Stimulated activated CD8-positive, alpha-beta memory T cell treated with anti-CD3 and anti-CD28 coated beads, Interleukin-12 subunit alpha, Interleukin-12 subunit beta, amount 100 ng/mL, for 4 hours (primary cell): ENCODE results near the gene CYP2R1.
A peak's percentile ranks its signal among the peaks of the same experiment; 100 is the strongest.
"Not testable (repeated sequence)": the region's sequence is repeated elsewhere in the genome, so short reads cannot be mapped to it uniquely, and the experiment has no call there.

ENCODE experiments used
- DNase-seq: peaks from one replicate; pipeline ENCODE4 v3.0.0-alpha.2; 2020; ENCODE audit warnings: low read depth

Gene CYP2R1

DNA sequence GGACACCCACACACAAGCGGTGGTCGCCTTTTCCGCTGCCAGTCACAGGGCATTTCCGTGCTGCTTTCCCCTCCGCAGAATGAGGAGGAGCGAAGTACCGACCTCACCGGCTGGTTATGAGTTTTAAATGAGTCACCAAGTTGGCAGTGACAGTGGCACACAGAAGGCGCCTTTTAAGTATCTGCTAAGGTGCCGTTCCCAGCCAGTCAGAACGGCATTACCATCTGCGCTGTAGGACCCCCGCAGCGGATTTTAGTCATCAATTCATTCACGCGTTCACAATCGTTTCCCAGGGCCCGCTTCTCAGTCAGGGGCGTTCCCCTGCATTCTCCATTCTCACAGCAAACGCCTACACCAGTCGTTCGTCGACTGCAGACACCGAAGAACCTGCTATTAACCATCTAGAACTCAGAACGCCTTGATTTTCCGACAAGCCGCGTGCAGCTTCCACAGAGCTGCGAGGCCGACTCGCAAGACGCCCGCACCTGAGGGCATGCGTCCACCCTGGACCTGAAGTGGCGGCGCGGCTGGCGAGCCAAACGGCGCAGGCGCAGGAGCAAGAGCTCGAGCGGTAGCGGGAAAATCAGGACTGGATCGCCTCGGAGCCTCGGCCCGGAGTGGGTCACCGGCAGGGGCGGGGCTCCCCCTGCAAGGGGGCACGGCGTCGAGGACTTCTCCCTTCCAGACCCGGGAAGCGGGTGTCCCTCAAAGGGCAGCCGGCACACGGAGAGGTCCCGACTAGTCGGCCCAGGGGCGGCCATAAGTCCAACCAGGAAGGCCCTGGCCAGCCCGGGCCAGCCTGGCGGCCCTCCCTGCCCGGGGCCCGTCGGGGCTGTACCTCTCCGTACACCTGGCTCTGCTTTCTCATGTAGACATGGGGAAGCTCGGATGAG, 642 bp downstream of the CYP2R1 start:
- DNase-seq, result peak; percentile 82

DNA sequence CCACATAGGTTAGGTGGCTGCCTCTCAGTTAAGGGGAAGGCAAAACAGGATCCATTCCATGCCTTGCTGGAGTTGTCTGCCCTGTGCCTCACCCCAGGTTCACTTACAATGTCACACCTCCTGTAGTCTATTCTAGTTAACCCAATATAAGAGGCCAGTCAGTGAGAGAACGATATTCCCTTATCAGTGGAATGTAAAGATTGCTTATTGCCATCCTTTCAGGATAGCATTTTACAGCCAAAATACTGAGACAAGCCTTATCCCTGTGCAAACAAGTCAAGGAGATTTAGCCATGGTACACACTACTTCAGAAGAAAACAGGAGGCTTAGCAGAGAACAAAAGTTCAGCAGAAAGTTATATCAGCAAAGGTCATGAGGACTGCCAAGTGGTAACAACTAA, 5.5 kb downstream of the CYP2R1 start:
- DNase-seq, result no peak

GRCh38 chr11:14884667-14885273, 7.3 kb downstream of the CYP2R1 start:
- DNase-seq, result no peak

DNA sequence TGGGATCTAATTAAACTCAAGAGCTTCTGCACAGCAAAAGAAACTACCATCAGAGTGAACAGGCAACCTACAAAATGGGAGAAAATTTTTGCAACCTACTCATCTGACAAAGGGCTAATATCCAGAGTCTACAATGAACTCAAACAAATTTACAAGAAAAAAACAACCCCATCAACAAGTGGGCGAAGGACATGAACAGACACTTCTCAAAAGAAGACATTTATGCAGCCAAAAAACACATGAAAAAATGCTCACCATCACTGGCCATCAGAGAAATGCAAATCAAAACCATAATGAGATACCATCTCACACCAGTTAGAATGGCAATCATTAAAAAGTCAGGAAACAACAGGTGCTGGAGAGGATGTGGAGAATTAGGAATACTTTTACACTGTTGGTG, 8.3 kb downstream of the CYP2R1 start:
- DNase-seq, result not testable (repeated sequence)

DNA sequence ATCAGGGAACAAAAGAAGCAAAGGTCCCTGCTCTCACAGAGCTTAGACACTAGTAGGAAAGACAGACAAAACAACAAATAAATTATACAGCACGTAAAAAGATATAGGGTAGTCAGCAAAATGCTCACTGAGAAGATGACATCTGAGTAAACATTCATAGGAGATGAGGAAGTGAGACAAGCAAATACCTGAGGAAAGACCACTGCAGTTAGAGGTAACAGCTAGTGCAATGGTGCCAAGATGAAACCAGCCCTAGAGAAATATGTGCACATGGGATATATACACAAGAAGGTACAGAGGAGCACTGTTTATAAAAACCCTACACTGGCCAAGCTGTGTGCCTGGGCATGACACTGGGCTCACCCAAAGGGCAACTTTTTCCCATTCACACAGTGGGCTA, 9.8 kb downstream of the CYP2R1 start:
- no peak for DNase-seq

- no peak for DNase-seq
Measured at GRCh38 chr11:14881576-14882193, 10.3 kb downstream of the CYP2R1 start.

DNA sequence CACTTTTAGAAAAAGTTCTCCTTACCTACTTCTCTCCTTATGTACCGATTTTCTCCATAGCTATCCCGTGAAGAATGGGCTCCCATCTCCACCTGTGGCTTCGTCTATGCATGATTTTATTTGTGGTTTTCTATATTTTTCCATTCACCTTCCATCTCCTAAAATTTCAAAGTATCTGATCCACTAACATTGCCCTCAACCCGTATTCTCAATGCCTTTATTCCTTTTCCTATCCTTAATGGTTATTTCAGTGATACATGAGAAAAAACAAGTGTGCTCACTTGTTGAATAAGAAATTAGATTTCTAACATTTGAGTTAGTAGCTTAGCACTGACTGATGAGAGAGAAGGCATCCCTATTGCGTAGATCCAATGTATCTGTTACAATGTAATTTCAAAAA, 16.9 kb downstream of the CYP2R1 start:
- no peak for DNase-seq

DNA sequence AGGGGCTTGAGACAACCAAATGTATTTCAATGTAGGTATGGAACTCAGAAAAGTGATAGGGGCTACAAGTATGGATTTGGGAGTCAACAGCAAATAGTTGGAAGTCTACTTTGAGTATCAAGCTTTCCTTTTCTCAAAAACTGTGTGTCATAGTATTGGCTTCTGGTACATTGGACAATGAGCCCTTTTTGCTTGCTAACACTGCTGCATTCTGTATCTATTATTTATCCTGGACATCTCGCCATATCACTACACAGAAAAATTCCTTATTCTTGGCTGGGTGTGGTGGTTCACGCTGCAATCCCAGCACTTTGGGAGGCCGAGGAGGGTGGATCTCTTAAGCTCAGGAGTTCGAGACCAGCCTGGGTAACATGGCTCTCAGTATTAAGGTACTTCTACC, 18.4 kb downstream of the CYP2R1 start:
- no peak for DNase-seq

- no peak for DNase-seq
Measured at GRCh38 chr11:14872032-14872431, 20.0 kb downstream of the CYP2R1 start.

DNA sequence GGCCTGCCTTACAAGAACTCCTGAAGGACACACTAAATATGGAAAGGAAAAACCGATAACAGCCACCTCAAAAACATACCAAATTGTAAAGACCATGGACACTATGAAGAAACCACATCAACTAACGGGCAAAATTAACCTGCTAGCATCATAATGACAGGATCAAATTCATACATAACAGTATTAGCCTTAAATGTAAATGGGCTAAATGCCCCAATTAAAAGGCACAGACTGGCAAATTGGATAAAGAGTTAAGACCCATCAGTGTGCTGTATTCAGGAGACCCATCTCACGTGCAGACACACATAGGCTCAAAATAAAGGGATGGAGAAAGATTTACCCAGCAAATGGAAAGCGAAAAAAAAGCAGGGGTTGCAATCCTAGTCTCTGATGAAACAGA, 28.3 kb downstream of the CYP2R1 start:
- DNase-seq, result not testable (repeated sequence)

DNA sequence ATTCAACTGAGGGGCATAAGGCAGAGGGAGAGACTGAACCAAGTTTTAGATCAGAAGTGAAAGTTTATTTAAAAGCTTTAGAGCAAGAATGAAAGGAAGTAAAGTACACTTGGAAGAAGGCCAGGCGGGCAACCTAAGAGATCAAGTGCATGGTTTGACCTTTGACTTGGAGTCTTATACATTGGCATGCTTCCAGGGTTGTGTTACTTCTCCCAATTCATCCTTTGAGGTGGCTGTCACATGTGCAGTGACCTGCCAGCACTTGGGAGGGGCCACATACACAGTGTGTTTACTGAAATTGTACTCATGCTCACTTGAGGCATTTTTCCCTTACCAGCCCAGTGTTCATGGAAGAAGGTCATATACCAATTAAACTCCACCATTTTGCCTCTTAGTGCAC, 30.4 kb downstream of the CYP2R1 start:
- no peak for DNase-seq

- no peak for DNase-seq
Measured at GRCh38 chr11:14860511-14860910, 31.5 kb downstream of the CYP2R1 start.

DNA sequence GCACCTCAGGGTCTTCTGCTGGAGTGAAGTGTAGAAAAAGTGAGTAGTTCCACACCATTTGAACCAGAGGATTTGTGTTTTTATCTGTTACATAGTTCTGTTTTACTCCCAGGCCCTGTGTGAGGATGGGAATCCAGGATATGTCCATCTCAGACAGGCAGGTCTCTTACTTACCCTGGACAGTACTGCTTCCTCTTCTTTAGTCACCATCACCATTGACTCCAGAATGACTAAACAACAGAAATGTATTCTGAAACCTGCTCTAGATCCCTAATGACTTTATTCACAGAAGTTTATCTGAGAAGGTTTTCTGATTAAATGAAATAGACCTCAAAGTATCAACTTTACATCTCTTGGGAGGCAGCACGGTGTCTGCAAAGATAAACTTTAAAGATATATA, 33.6 kb downstream of the CYP2R1 start:
- DNase-seq, result no peak

DNA sequence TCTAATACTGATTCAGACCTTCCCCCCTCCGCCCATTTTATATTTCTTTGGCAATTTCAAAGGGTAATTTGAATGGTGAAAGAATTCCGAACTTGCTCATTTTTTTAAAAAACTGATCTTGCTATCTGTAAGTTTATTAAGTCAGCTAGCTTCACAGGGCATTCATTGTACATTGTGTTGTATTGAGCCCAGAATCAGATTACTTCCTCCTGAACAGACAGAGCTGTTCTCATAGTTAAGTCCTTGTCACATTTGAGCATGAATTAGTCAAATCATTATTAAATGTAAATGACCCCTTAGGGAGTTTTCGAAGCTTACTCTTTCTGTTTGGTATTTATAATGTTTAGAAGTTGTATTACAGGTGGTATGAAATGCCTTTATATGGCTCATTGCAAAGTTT, 34.4 kb downstream of the CYP2R1 start:
- no peak for DNase-seq

DNA sequence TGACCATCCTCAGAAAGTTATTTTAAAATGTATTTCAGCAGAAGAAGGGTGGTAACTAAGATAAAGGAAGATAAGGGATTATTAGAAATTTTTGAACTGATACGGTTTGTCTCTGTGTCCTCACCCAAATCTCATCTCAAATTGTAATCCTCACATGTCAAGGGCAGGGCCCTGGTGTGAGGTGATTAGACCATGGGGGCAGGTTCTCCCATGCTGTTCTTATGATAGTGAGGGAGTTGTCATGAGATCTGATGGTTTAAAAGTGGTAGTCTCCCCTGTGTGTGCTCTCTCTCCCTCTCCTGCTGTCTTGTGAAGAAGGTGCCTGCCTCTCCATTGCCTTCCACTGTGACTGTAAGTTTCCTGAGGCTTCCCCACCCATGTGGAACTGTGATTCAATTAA, 36.1 kb downstream of the CYP2R1 start:
- no peak for DNase-seq

DNA sequence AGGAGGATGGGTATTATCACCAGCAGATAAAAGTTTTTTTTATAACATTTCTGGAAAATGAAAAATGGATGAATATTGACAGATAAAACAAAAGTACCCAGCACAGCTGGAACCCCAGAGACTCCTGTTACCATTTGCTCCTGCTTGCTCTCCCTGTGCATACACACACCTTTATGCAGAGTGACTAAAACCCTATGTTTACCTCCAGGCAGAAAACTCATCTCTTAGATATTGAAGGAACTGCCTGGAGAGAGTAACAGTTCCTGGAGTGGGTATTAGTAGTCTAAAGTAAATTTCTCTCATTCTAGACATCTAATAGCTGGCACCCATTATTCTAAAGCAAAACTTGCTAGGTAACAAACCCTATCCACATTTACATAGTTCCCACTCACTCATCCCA, 38.0 kb downstream of the CYP2R1 start:
- no peak for DNase-seq

GRCh38 chr11:14852571-14853177, 39.4 kb downstream of the CYP2R1 start:
- DNase-seq, result no peak

- DNase-seq, result no peak
Measured at GRCh38 chr11:14842002-14842401, 50.0 kb downstream of the CYP2R1 start.

DNA sequence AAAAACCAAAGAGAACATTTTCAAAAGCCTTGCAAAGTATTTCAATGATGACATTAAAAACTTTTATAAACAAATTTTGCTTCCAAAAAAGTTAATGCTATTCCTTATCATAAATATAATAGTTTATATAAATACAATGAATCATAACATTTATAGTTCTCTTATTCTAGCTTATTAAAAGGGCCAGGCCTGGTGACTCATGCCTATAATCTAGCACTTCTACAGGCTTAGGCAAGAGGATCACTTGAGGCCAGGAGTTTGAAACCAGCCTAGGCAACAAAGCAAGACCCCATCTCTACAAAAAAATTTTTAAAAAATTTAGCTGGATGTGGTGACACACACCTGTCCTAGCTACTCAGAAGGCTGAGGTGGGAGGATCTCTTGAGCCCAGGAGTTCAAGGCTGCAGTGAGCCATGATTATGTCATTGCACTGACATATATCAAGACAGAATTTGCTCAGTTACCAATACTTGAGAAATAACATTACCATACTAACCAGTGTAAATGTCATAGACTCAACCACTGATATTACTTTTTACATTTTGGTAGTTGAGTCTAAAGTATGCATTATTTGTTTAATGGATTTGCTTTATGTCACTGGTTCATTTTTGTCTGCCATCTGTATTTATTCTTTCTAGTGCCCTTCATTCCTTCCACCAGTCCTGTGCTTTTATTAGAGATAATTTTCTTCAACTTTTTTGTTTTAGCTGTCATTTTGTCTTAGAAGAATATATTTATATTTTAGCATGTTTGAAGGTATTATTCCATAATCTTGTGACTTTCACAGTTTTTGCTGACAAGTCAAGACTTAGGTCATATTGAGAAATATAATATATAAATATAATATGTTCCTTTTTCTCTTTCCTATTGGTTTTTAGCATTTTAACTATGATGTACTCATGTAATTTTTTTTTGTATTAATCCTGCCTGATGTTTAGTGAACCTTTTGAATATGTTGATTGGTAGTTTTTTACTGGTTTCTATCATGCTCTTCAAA, 56.2 kb downstream of the CYP2R1 start:
- no peak for DNase-seq
